Measurements from ENCODE around the gene ABI2. TPM values are rescaled to one million over a fixed set of nuclear protein-coding genes. Genes with fewer than 3 reads are reported as not detected.
"Not testable (repeated sequence)": the region's sequence is repeated elsewhere in the genome, so short reads cannot be mapped to it uniquely, and the experiment has no call there.

ABI2 gene
- polyA plus RNA-seq, 1 experiment: 42.5 TPM

- POLR2A ChIA-PET: no interaction called here
- no peak for DNase-seq (ENCODE audit: low read depth, low spot score)
- H3K9me3 ChIP-seq (ENCODE audit: control insufficient read depth, insufficient read depth, low read length): no peaks in the 10 kb centered on the region
- TF ChIP-seq, protein P1, sequence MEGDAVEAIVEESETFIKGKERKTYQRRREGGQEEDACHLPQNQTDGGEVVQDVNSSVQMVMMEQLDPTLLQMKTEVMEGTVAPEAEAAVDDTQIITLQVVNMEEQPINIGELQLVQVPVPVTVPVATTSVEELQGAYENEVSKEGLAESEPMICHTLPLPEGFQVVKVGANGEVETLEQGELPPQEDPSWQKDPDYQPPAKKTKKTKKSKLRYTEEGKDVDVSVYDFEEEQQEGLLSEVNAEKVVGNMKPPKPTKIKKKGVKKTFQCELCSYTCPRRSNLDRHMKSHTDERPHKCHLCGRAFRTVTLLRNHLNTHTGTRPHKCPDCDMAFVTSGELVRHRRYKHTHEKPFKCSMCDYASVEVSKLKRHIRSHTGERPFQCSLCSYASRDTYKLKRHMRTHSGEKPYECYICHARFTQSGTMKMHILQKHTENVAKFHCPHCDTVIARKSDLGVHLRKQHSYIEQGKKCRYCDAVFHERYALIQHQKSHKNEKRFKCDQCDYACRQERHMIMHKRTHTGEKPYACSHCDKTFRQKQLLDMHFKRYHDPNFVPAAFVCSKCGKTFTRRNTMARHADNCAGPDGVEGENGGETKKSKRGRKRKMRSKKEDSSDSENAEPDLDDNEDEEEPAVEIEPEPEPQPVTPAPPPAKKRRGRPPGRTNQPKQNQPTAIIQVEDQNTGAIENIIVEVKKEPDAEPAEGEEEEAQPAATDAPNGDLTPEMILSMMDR (IDR thresholded peaks at IDR 0.05; ENCODE audit: low read depth, low read length): no peak
- no peaks in the 10 kb centered on the region for H3K27me3 ChIP-seq (ENCODE audit: control insufficient read depth, insufficient read depth, low read length)
- H3K27ac ChIP-seq (ENCODE audit: low read depth, low read length): no peak overlapping the region
- CTCF ChIA-PET: no interaction called here
- no peak overlapping the region for H3K4me3 ChIP-seq (ENCODE audit: low read depth, low read length)
Measured at GRCh38 chr2:203383038-203383437, 54.8 kb downstream of the ABI2 start.

DNA sequence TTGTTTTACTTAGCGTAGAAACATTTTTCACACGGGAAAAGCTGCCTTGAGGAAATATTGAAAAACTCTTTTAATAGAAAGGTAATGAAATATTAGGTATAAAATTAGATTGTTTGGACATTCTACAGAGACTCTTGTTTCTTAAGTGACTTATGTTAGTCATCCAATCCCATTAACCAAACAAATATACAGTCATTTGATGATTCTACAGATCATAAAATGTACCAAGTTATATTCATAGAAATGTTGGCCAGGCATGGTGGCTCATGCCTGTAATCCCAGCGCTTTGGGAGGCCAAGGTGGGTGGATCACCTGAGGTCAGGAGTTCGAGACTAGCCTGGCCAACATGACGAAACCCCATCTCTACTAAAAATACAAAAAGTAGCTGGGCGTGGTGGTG, 60.0 kb downstream of the ABI2 start:
- H3K27me3 ChIP-seq (ENCODE audit: control insufficient read depth, insufficient read depth, low read length); CTCF ChIA-PET; H3K4me3 ChIP-seq (ENCODE audit: low read depth, low read length); H3K27ac ChIP-seq (ENCODE audit: low read depth, low read length); POLR2A ChIA-PET; DNase-seq (ENCODE audit: low read depth, low spot score); H3K9me3 ChIP-seq (ENCODE audit: control insufficient read depth, insufficient read depth, low read length): not testable (repeated sequence)

- H3K4me3 ChIP-seq (ENCODE audit: low read depth, low read length): no peak overlapping the region
- TF ChIP-seq, protein P1 (IDR thresholded peaks at IDR 0.05; ENCODE audit: low read depth, low read length): no peak
- peaks cover 2% of the 10 kb centered on the region; the same call in 1 of the 2 replicates for H3K9me3 ChIP-seq (ENCODE audit: control insufficient read depth, insufficient read depth, low read length)
- DNase-seq (ENCODE audit: low read depth, low spot score): no peak
- no peaks in the 10 kb centered on the region for H3K27me3 ChIP-seq (ENCODE audit: control insufficient read depth, insufficient read depth, low read length)
- ChIA-PET CTCF (no interaction called here), POLR2A (no interaction called here)
- no peak overlapping the region for H3K27ac ChIP-seq (ENCODE audit: low read depth, low read length)
Measured at GRCh38 chr2:203394519-203395227, 66.5 kb downstream of the ABI2 start.

GRCh38 chr2:203395858-203396257, 67.7 kb downstream of the ABI2 start:
- no peak overlapping the region for H3K4me3 ChIP-seq (ENCODE audit: low read depth, low read length)
- ChIA-PET CTCF (no interaction called here), POLR2A (no interaction called here)
- no peak overlapping the region for H3K27ac ChIP-seq (ENCODE audit: low read depth, low read length)
- H3K9me3 ChIP-seq (ENCODE audit: control insufficient read depth, insufficient read depth, low read length): peaks cover 2% of the 10 kb centered on the region; the same call in 1 of the 2 replicates
- DNase-seq (ENCODE audit: low read depth, low spot score): no peak
- TF ChIP-seq, protein P1 (IDR thresholded peaks at IDR 0.05; ENCODE audit: low read depth, low read length): no peak
- no peaks in the 10 kb centered on the region for H3K27me3 ChIP-seq (ENCODE audit: control insufficient read depth, insufficient read depth, low read length)

GRCh38 chr2:203396667-203397066, 68.5 kb downstream of the ABI2 start:
- TF ChIP-seq, protein P1 (IDR thresholded peaks at IDR 0.05; ENCODE audit: low read depth, low read length): peak; percentile 33
- ChIA-PET CTCF (interaction anchor here (0.7 kb wide), 1 partner anchor 181 kb away, joined by 3 read pairs; no protein-coding TSS in a partner anchor), POLR2A (no interaction called here)
- no peak overlapping the region for H3K4me3 ChIP-seq (ENCODE audit: low read depth, low read length)
- H3K27me3 ChIP-seq (ENCODE audit: control insufficient read depth, insufficient read depth, low read length): no peaks in the 10 kb centered on the region
- peaks cover 2% of the 10 kb centered on the region; the same call in 1 of the 2 replicates for H3K9me3 ChIP-seq (ENCODE audit: control insufficient read depth, insufficient read depth, low read length)
- no peak overlapping the region for H3K27ac ChIP-seq (ENCODE audit: low read depth, low read length)
- DNase-seq (ENCODE audit: low read depth, low spot score): no peak
